ENCODE measurements around the gene UBA52. TPM values are rescaled to one million over a fixed set of nuclear protein-coding genes. Genes with fewer than 3 reads are reported as not detected.

UBA52 gene
- total RNA-seq, 1 experiment from 2014 or later, result 1,108 TPM

GRCh38 chr19:18613589-18614234, 42.1 kb downstream of the UBA52 start:
- intact Hi-C loops (cut with micrococcal nuclease), result no loop called here
- Histone ChIP-seq H3K9me3 (ENCODE audit: low read length) (no peaks in the 10 kb centered on the region), H3F3A (ENCODE audit: low read length, unreplicated experiment) (peaks cover 2% of the 10 kb centered on the region), H3K79me2 (ENCODE audit: low read length) (no peaks in the 10 kb centered on the region), H3K4me1 (ENCODE audit: insufficient read depth, low read length) (peaks cover 9% of the 10 kb centered on the region; the same call in 1 of the 2 replicates), H4K20me1 (ENCODE audit: low read length) (no peaks in the 10 kb centered on the region), H3K36me3 (ENCODE audit: low read depth, low read length) (no peaks in the 10 kb centered on the region), H2AFZ (ENCODE audit: low read length) (no peak overlapping the region), H3K9ac (ENCODE audit: low read length) (no peak overlapping the region), H3K4me2 (ENCODE audit: low read length) (no peak overlapping the region), H3K27ac (ENCODE audit: low read length) (no peak overlapping the region), H3K9me2 (replicated peaks; ENCODE audit: low read length) (no peaks in the 10 kb centered on the region), H3K4me3 (ENCODE audit: low read length) (no peak overlapping the region), H3K27me3 (ENCODE audit: low read length) (peaks cover 59% of the 10 kb centered on the region)
- DNase-seq (no peak), ATAC-seq (no peak)
- ChIA-PET CTCF (no interaction called here), POLR2A (ENCODE audit: unreplicated experiment) (no interaction called here)
- TF ChIP-seq, protein P1, sequence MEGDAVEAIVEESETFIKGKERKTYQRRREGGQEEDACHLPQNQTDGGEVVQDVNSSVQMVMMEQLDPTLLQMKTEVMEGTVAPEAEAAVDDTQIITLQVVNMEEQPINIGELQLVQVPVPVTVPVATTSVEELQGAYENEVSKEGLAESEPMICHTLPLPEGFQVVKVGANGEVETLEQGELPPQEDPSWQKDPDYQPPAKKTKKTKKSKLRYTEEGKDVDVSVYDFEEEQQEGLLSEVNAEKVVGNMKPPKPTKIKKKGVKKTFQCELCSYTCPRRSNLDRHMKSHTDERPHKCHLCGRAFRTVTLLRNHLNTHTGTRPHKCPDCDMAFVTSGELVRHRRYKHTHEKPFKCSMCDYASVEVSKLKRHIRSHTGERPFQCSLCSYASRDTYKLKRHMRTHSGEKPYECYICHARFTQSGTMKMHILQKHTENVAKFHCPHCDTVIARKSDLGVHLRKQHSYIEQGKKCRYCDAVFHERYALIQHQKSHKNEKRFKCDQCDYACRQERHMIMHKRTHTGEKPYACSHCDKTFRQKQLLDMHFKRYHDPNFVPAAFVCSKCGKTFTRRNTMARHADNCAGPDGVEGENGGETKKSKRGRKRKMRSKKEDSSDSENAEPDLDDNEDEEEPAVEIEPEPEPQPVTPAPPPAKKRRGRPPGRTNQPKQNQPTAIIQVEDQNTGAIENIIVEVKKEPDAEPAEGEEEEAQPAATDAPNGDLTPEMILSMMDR (conservative IDR thresholded peaks at IDR 0.05; ENCODE audit: low read depth, low read length), result no peak
- TF ChIP-seq EZH2 (IDR thresholded peaks at IDR 0.05; ENCODE audit: low read length, unreplicated experiment), result no peak
- TF ChIP-seq EZH2phosphoT487 (IDR thresholded peaks at IDR 0.05; ENCODE audit: borderline replicate concordance, low read length), result no peak
- BruUV-seq (replicated peaks), result no TSS peak

GRCh38 chr19:18616023-18616422, 44.4 kb downstream of the UBA52 start:
- no peaks in the 10 kb centered on the region for H3K9me3 ChIP-seq (ENCODE audit: low read length)
- no TSS peak for BruUV-seq (replicated peaks)
- DNase-seq (no peak), ATAC-seq (no peak)
- no peak overlapping the region for H3K27ac ChIP-seq (ENCODE audit: low read length)
- no peaks in the 10 kb centered on the region for H3K36me3 ChIP-seq (ENCODE audit: low read depth, low read length)
- ChIA-PET CTCF (no interaction called here), POLR2A (ENCODE audit: unreplicated experiment) (no interaction called here)
- intact Hi-C loops (cut with micrococcal nuclease), result no loop called here
- no peak for TF ChIP-seq EZH2phosphoT487 (IDR thresholded peaks at IDR 0.05; ENCODE audit: borderline replicate concordance, low read length)
- no peak for TF ChIP-seq EZH2 (IDR thresholded peaks at IDR 0.05; ENCODE audit: low read length, unreplicated experiment)
- TF ChIP-seq, protein P1 (conservative IDR thresholded peaks at IDR 0.05; ENCODE audit: low read depth, low read length), result no peak
- H3F3A ChIP-seq (ENCODE audit: low read length, unreplicated experiment), result no peaks in the 10 kb centered on the region
- peaks cover 9% of the 10 kb centered on the region; the same call in 1 of the 2 replicates for H3K4me1 ChIP-seq (ENCODE audit: insufficient read depth, low read length)
- H2AFZ ChIP-seq (ENCODE audit: low read length), result no peak overlapping the region
- peaks cover 36% of the 10 kb centered on the region for H3K27me3 ChIP-seq (ENCODE audit: low read length)
- H3K9me2 ChIP-seq (replicated peaks; ENCODE audit: low read length), result no peaks in the 10 kb centered on the region
- no peaks in the 10 kb centered on the region for H3K79me2 ChIP-seq (ENCODE audit: low read length)
- no peak overlapping the region for H3K4me2 ChIP-seq (ENCODE audit: low read length)
- no peak overlapping the region for H3K4me3 ChIP-seq (ENCODE audit: low read length)
- no peaks in the 10 kb centered on the region for H4K20me1 ChIP-seq (ENCODE audit: low read length)
- H3K9ac ChIP-seq (ENCODE audit: low read length), result no peak overlapping the region

DNA sequence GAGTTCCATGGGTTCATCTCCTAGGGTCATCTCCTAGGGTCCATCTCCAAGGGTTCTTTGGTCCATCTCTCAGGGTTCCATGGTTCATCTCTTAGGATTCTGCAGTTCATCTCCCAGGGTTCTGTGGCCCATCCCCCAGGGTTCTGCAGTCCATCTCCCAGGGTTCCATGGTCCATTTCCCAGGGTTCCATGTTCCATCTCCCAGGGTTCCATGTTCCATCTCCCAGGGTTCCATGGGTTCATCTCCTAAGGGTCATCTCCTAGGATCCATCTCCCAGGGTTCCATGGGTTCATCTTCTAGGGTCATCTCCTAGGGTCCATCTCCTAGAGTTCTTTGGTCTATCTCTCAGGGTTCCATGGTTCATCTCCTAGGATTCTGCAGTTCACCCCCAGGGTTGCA, 45.9 kb downstream of the UBA52 start:
- no peaks in the 10 kb centered on the region for H3K9me3 ChIP-seq (ENCODE audit: low read length)
- intact Hi-C loops (cut with micrococcal nuclease), result no loop called here
- H3K79me2 ChIP-seq (ENCODE audit: low read length), result no peaks in the 10 kb centered on the region
- H3K9me2 ChIP-seq (replicated peaks; ENCODE audit: low read length), result no peaks in the 10 kb centered on the region
- no peak overlapping the region for H3K4me2 ChIP-seq (ENCODE audit: low read length)
- TF ChIP-seq, protein P1 (conservative IDR thresholded peaks at IDR 0.05; ENCODE audit: low read depth, low read length), result no peak
- TF ChIP-seq EZH2 (IDR thresholded peaks at IDR 0.05; ENCODE audit: low read length, unreplicated experiment) (no peak), EZH2phosphoT487 (IDR thresholded peaks at IDR 0.05; ENCODE audit: borderline replicate concordance, low read length) (no peak)
- ChIA-PET CTCF (no interaction called here), POLR2A (ENCODE audit: unreplicated experiment) (no interaction called here)
- no peaks in the 10 kb centered on the region for H3K36me3 ChIP-seq (ENCODE audit: low read depth, low read length)
- no peak overlapping the region for H2AFZ ChIP-seq (ENCODE audit: low read length)
- no peak overlapping the region for H3K4me3 ChIP-seq (ENCODE audit: low read length)
- peaks cover under 1% of the 10 kb centered on the region; the same call in 1 of the 2 replicates for H3K4me1 ChIP-seq (ENCODE audit: insufficient read depth, low read length)
- no peaks in the 10 kb centered on the region for H4K20me1 ChIP-seq (ENCODE audit: low read length)
- DNase-seq, result no peak
- no peak overlapping the region for H3K9ac ChIP-seq (ENCODE audit: low read length)
- H3K27me3 ChIP-seq (ENCODE audit: low read length), result peaks cover 21% of the 10 kb centered on the region
- ATAC-seq, result no peak
- no peak overlapping the region for H3K27ac ChIP-seq (ENCODE audit: low read length)
- no peaks in the 10 kb centered on the region for H3F3A ChIP-seq (ENCODE audit: low read length, unreplicated experiment)
- no TSS peak for BruUV-seq (replicated peaks)

Measured in PC-3 (cell line).